Activated CD8-positive, alpha-beta memory T cell treated with anti-CD3 and anti-CD28 coated beads for 36 hours (primary cell): ENCODE data around the gene TSPAN14. TPM values are rescaled to one million over a fixed set of nuclear protein-coding genes. Genes with fewer than 3 reads are reported as not detected.

Experiments used
- CTCF ChIA-PET: fragments of 350-600 bp; sonication (Branson Sonifier 250); formaldehyde crosslinking; loops from one replicate; lab custom pipeline; 2021; ENCODE audit warnings: antibody characterized with exemption; lab: Charles Lee
- POLR2A ChIA-PET: fragments of 350-600 bp; sonication (Branson Sonifier 250); formaldehyde crosslinking; loops from one replicate; lab custom pipeline; 2021; ENCODE audit warnings: antibody characterized with exemption; lab: Charles Lee
- total RNA-seq, 2 experiments: library from RNA; stranded (reverse); gene quantifications; one replicate each; pipeline ENCODE4 v1.2.3, GENCODE V29; 2021

Gene TSPAN14
- total RNA-seq, 2 experiments from 2014 or later: 43.7 to 45.1 TPM

- CTCF ChIA-PET: interaction anchor here (0.6 to 4.1 kb wide), 10 partner anchors 10 to 44 kb away, joined by 3 to 20 read pairs (median 4); no protein-coding TSS in a partner anchor
- POLR2A ChIA-PET: interaction anchor here (0.7 to 2.1 kb wide), 3 partner anchors 16 to 31 kb away, joined by 3 to 7 read pairs (median 3); no protein-coding TSS in a partner anchor
Observed at GRCh38 chr10:80487791-80488538, 33.9 kb downstream of the TSPAN14 start.

- POLR2A ChIA-PET: no interaction called here
- CTCF ChIA-PET: interaction anchor here (1.0 to 4.1 kb wide), 6 partner anchors 9 to 33 kb away, joined by 3 to 20 read pairs (median 4); no protein-coding TSS in a partner anchor
Observed at GRCh38 chr10:80488539-80489066, 34.5 kb downstream of the TSPAN14 start.

- POLR2A ChIA-PET: no interaction called here
Observed at GRCh38 chr10:80489371-80490112, 35.4 kb downstream of the TSPAN14 start.

GRCh38 chr10:80491251-80492102 is 37.4 kb downstream of the TSPAN14 start:
- CTCF ChIA-PET: interaction anchor here (1.3 to 2.1 kb wide), 3 partner anchors 14 to 24 kb away, joined by 4 to 7 read pairs (median 6); no protein-coding TSS in a partner anchor
- POLR2A ChIA-PET: no interaction called here

More at GRCh38 chr10:80489371-80490112, 35.4 kb downstream of the TSPAN14 start:
- CTCF ChIA-PET: interaction anchor here (1.0 to 4.1 kb wide), 5 partner anchors 8 to 34 kb away, joined by 3 to 20 read pairs (median 4); no protein-coding TSS in a partner anchor

GRCh38 chr10:80492848-80493521 is 38.9 kb downstream of the TSPAN14 start:
- ChIA-PET POLR2A (interaction anchor here (0.7 to 1.5 kb wide), 3 partner anchors 8 to 32 kb away, joined by 3 to 4 read pairs (median 3); no protein-coding TSS in a partner anchor), CTCF (interaction anchor here (0.9 to 2.1 kb wide), 6 partner anchors 12 to 85 kb away, joined by 3 to 7 read pairs (median 4); no protein-coding TSS in a partner anchor)

- ChIA-PET POLR2A (interaction anchor here (0.7 to 1.5 kb wide), 3 partner anchors 8 to 32 kb away, joined by 3 to 4 read pairs (median 3); no protein-coding TSS in a partner anchor), CTCF (interaction anchor here (0.7 to 2.1 kb wide), 7 partner anchors 11 to 86 kb away, joined by 3 to 7 read pairs (median 4); no protein-coding TSS in a partner anchor)
Observed at GRCh38 chr10:80493522-80494051, 39.5 kb downstream of the TSPAN14 start.

DNA sequence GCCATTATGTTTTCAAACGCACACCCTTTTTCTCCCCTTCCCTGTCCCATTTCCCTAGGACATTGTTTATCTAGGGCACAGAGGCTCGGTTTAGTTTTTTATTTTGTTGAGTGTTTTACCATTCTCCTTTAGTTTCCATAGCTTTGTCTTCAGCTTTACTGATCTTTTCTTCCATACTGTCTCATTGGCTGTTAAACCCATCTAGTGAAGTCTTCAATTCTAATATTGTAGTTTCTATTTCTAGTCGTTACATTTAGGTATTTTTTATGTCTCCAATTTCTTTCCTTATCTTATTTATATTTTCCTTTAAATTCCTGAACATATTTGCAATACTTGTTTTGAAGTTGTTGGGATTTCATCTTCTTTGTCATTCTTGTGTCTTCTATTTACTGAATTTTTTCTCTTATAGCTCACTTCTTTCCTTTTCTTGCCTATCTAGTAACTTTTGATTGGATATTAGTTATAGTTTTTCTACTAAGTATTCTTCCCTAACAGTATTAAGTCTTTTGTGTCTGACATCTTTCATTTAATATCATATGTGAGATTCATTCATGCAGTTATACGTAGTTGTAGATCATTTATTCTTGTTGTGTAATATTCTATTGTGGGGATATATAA is 42.6 kb downstream of the TSPAN14 start:
- CTCF ChIA-PET: interaction anchor here (1.0 to 3.9 kb wide), 5 partner anchors 9 to 52 kb away, joined by 3 to 20 read pairs (median 4); no protein-coding TSS in a partner anchor
- POLR2A ChIA-PET: no interaction called here

DNA sequence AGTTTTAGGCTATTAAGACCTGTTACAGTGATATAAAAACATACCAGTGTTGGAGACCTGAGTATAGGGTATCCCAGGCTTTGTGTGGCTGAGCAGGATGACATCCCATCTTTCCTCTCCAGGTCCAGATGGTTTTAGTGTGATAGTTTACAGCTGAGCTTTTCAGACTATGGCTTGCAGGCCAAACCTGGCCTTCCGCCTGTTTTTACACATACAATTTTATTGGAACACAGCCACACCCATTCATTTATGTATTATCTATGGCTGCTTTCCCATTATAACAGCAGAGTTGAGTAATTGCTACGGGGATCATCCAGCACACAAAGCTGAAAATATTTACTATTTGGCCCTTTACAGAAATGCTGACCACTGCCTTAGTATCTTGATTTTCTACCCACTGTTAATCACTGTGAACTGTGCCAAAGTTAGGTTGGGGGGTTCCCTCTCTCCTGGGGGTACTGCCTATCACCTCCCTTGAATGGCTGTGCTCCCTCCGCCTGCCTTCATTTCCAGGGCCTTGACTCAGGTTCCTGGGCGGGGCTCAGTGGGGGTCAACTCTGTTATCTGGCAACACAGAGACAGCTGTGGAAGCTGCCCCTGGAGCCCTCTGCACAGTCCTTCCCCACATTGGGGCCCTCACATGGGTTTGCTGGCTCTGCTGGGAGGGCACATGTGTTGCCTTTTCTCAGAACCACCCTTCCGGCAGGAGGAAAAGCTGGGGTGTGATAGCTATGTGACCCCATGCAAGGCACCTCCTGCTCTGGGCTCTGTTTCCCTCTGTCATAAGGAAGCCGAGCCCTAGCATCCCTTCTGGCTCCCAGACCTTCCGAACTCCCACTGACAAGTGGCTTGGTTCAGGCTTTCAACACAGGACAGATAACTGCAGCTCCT is 43.3 kb downstream of the TSPAN14 start:
- ChIA-PET CTCF (interaction anchor here (1.0 to 3.9 kb wide), 10 partner anchors 8 to 119 kb away, joined by 3 to 20 read pairs (median 4); no protein-coding TSS in a partner anchor), POLR2A (interaction anchor here (0.9 to 1.1 kb wide), 3 partner anchors 12 to 38 kb away, joined by 3 read pairs; no protein-coding TSS in a partner anchor)

GRCh38 chr10:80498078-80498832 is 44.1 kb downstream of the TSPAN14 start:
- ChIA-PET CTCF (interaction anchor here (1.0 to 3.9 kb wide), 8 partner anchors 11 to 120 kb away, joined by 3 to 20 read pairs (median 10); no protein-coding TSS in a partner anchor), POLR2A (interaction anchor here (0.9 to 1.4 kb wide), 4 partner anchors 13 to 39 kb away, joined by 3 read pairs; no protein-coding TSS in a partner anchor)

- ChIA-PET CTCF (interaction anchor here (0.7 to 3.9 kb wide), 13 partner anchors 10 to 121 kb away, joined by 3 to 20 read pairs (median 5); no protein-coding TSS in a partner anchor), POLR2A (interaction anchor here (0.9 to 1.4 kb wide), 4 partner anchors 14 to 42 kb away, joined by 3 read pairs; no protein-coding TSS in a partner anchor)
Observed at GRCh38 chr10:80498833-80499741, 45.0 kb downstream of the TSPAN14 start.

DNA sequence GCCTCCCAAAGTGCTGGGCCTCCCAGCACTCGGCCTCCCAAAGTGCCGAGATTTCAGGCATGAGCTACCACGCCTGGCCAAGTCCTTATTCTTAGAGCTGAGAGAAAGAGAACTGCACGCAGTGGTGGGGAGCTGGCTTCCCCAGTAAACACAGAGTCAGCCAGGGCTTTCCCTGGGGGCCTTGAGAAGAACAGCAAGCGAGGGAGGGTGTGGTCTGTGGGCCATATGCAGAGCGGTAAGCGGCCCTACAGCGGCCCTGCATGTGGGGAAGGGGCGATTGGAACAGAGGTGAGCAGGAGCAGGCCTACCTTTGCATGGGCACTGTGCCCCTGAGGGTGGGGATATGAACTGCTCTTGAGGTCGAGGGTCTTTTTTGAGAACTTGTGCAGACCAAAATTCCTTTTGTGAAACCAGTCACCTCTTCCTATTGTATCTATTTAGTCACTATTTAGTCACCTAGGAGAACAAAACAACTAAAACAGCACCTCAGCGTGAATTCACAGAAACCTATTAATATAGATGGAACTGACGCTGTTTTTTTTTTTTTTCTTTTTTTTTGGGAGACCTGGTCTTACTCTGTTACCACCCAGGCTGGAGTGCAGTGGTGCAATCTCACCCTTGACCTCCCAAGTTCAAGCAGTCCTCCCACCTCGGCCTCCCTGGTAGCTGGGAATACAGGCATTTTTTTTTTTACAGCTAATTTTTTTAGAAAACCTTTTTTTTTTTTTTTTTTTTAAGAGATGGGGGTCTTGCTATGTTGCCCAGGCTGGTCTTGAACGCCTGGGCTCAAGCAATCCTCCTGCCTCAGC is 46.7 kb downstream of the TSPAN14 start:
- POLR2A ChIA-PET: interaction anchor here (0.6 to 0.7 kb wide), 2 partner anchors 43 to 63 kb away, joined by 7 to 17 read pairs; no protein-coding TSS in a partner anchor
- CTCF ChIA-PET: interaction anchor here (0.6 to 6.5 kb wide), 9 partner anchors 8 to 123 kb away, joined by 3 to 149 read pairs (median 5); no protein-coding TSS in a partner anchor

GRCh38 chr10:80501381-80501912 is 47.3 kb downstream of the TSPAN14 start:
- ChIA-PET POLR2A (interaction anchor here (0.6 kb wide), 1 partner anchor 44 kb away, joined by 7 read pairs; no protein-coding TSS in a partner anchor), CTCF (interaction anchor here (0.7 to 6.5 kb wide), 5 partner anchors 8 to 55 kb away, joined by 3 to 149 read pairs (median 4); no protein-coding TSS in a partner anchor)
